CD4-positive, alpha-beta T cell treated with Interleukin-15 for 4 hours (primary cell): ENCODE results near the gene PCSK5.
"Not testable (repeated sequence)": the region's sequence is repeated elsewhere in the genome, so short reads cannot be mapped to it uniquely, and the experiment has no call there.

Experiments
- DNase-seq: peaks from one replicate; pipeline ENCODE4 v3.0.0-alpha.2; 2020; ENCODE audit warnings: low spot score

Gene PCSK5

DNA sequence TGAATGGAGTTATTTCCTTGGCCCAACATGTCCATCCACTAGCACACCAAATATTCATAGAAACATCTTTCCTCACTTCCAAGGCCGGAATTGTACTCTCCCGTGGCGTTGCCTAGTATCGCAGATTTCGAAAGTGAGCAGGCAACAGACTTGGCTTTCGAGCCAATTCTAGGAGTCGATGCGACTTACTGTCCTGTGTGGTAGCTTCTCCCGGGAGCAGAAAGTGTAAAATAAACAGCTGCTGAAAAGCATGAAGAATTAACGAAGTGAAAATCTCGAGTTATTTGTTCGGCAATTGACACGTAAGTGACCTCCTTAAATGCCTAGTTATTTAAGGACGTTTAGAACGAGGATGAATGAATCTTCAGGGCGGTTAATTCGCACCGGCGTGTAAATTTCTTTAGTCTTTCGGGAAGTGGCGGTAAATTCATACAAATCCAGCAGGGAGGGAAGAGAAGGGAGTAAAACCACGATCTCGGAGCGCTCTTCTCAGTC, 449 bp upstream of the PCSK5 start:
- DNase-seq: peak; percentile 14

DNA sequence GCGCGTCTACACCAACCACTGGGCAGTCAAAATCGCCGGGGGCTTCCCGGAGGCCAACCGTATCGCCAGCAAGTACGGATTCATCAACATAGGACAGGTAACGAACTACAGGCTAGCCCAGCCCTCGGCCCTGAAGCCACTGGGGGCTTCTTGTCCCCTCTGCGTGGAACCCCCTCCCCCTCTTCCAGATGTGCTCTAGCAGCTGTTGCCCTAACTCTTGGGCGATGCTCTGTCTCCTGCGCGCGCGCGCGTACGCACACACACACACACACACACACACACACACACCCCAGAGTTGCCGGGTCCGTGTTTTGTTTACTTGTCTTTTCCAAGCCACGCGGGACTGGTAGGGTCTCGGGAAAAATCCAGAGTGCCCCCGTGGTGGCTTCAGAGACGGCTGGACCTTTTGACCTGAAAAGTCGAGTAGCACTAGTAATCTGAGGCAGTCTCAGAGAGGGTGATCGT, 836 bp downstream of the PCSK5 start:
- peak; percentile 11 for DNase-seq

DNA sequence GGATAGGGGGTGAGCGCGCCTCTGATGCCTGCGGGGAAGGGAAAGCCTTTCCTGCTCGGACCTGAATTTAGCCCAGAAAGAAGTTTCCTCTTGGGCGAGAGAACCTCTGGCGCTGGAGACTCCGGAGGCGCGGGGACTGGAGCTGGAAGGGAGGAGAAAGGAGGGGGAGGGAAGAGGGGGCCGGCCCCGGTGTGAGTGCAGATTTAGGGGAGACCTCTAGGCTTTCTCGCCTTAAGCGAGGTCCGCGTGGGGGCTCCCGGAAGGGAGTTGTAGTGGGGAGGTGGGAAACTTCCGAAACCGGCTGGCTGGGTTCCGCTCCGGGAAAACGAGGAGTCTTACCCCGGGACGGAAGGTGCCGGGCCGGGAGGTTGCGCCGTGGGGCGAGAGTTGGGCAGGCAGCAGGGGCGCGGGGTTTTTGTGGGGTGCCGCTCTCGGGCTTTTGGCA, 1.3 kb downstream of the PCSK5 start:
- no peak for DNase-seq

DNA sequence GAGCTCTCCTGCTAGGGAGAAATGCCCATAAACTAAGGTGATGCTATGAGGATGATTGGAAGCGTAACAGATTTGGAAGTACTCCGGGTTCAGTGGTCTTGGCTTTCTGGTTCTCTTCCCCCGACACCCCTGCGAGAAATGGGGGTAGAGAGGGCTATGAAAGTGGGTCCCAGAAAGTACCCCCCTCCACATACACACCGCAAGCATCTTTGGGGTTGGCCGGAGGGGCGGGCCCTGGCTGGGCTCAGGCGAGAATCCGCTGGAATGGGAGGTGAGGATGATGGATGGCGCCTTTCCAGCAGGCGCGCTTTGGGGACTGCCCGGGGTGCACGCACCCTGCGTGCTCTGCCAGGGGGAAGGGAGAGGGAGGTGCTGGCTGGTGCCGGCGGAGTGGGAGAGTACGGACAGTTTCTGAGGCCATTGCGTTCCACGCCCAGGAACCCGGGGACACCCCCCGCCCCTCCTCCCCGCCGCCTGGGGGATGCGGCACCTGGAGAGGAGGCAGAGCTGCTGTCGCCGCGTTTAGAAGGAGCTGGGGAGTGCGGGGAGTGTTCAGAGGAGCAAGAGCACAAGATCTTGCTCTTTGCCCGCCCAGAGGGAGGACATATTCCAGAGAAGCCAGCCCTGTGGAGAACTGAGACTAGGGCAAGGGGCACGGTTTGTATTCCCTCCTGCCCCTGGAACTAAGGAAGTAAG, 1.9 kb downstream of the PCSK5 start:
- no peak for DNase-seq

DNA sequence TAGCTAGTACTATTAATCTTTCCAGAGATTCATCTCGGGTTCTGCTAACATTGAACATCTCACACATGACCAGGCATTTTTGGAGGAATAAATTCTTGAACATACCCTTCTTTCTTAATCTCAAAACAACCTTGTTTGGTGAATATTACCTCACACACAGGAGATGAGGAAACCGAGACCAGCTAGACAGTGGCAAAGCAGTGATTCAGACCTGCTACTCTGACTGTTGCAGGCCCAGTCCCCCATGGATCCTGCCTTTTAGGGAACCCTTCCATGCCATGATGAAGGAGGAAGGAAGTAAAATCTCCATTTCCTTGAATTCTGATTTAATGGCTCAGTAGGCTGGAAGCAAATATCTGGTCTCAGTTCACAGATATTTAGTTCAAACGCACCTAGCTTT, 2.6 kb downstream of the PCSK5 start:
- DNase-seq: no peak

DNA sequence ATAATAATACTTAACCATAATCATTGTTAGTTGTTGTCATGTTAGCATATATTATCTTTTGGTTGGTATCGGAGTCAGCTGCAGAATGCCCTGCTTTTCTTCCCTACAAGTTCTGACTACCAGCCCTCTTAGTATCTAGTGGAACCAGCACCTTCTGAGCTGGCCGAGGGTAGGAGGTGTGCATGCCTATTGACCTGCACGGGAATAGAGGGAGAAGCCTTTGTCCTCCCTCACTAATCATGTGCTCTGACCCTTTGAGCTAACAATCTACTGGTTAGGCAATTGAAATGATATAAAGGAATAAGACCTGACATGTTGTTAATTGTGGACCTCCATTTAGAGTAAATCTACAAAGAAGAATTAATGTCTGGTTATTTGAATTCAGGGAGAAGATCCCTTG, 4.1 kb downstream of the PCSK5 start:
- DNase-seq: no peak

DNA sequence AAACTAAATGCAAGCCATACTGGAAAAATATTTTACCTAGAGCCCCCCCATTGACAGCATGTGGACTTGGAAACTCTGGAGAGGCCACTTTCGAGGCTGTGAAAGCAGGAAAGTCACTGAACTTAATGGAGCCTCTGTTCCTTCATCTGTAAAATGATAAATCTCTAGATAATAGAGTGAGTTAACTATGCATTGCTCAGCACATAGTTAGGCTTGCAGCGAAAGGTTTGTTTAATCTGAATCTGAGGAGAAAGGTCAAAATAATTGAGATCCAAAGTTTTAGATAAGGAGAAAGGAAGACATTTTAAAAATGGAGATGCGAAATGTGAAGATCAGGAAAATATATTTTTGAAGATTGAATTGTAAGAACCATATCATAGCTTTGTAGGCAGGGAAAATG, 4.6 kb downstream of the PCSK5 start:
- DNase-seq: no peak

DNA sequence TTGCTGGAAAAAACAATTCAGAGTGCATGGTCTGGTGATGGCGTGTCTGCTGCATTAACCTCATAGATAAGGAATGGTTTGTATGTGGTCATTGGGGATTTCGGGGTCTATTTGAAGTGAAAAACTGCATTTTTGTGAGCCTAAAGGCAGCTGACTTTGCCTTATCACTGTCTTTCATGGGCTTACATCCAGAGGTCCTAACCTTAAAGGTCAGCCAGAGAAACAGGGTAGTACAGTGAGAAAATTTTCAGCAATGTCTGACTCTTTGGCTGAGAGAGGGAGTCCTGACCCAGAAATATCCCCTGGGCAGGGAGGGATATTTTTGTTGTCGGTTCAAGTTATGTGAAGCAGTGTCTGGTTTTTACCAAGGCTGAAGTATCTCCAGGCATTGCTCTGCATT, 5.7 kb downstream of the PCSK5 start:
- DNase-seq: no peak

DNA sequence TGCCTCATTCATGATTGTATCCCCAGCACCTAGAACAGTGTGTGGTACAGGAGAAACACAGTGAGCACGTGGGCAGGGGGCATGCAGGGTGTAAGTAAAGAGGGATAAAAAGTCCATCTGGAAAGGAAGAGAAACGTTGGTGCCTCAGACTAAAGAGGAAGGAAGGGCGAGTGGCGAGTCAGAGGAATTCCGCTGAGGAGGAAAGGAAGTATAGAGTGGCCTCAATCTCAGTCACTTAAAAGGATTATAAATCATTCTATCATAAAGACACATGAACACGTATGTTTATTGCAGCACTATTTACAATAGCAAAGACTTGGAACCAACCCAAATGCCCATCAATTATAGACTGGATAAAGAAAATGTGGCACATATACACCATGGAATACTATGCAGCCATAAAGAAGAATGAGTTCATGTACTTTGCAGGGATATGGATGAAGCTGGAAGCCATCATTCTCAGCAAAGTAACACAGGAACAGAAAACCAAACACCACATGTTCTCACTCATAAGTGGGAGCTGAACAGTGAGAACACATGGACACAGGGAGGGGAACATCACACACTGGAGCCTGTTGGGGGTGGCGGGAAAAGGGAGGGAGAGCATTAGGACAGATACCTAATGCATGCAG, 10.5 kb downstream of the PCSK5 start:
- not testable (repeated sequence) for DNase-seq

DNA sequence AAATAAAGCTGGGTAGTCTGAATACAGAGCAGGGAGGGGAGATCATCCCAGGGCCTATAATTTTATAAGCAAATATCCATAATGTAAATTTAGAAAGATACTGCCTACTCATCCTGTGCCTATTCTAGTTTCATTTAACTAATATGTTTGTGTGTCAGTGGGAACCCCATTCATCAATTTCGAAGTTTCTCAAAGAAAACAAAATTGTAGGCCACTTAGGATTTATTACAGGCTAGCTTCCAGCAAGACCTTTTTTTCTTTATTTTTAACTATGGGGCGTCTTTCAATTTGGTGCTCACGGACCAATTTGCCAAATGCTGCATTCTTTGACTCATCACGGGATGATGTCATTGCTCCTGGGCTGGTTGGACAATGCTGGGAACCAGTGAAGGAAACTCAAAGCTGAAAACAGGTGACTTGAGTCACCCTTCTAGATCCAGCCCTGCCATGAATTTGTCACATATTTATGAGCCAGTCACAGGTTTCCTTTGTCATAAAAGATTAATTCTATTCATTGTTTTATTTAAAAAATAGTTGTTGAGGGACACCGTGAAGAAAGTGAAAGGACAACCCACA, 13.4 kb downstream of the PCSK5 start:
- no peak for DNase-seq

DNA sequence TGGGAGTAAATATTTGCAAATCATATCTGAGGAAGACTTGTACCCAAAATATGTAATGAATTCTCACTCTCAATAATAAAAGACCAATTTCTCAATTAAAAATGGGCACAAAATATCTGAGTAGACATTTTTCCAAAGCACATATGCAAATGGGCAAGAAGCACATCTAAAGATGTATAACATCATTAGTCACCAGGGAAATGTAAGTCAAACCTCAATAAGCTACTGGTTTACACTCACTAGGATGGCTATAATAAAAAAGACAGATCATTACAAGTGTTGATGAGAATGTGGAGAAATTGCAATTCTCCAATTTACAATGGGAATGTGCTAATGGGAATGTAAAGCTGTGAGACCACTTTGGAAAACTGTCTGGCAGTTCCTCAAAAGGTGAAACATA, 13.9 kb downstream of the PCSK5 start:
- no peak for DNase-seq

DNA sequence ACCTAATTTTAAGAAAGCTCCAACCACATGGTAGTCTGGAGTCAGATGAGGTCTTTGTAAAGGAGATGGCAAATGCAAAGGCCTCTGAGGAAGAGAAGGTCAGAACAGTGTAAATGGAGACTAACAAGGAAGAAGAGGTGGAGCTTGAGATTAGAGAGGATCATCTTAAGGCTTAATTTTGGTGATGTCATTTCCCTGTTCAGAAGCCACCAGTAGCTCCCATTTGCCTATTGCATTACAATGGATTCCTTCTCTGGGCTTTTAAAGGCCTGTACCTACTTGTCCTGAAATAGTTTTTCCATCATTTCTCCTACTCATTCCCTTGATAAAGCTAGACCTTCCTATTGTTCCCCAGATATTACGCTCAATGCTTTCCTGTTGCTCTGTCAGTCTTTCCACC, 16.1 kb downstream of the PCSK5 start:
- no peak for DNase-seq

DNA sequence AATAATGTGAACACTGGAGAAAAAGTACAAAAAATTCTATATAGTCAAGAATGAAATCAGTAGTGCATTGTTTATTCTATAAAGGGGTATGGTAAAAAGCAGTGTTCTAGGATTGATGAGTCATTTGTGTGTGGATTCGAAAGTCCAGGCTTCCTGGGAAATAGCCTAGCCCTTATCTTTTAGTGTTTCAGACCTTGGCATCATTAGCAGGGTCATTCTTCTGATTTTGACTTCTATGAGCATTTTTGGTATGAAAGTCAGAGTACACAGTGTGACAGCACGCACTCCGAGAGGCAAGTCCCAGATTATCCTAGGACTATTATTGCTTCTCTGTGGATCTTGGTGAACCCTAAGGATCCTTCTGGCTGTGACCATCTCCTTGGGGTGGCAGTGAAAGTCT, 16.9 kb downstream of the PCSK5 start:
- DNase-seq: no peak

DNA sequence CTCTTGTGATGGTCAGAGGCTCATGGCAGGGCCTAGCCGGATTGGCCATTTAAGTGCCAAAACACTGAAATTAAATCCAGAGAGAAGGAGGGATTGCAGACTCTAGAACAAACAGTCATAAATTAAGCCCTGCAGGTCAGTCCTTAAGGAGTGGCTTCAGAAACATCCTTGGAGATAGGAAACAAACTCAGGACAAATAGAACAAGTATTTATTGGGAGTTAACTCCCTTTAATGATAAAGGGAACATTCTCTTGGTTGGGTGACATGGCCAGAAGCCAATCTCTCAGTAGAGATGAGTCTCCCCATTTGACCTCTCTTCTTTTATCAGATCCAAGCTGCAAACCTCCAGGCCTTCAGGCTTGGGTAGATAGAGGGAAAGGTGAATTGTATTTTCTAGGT, 17.4 kb downstream of the PCSK5 start:
- no peak for DNase-seq

DNA sequence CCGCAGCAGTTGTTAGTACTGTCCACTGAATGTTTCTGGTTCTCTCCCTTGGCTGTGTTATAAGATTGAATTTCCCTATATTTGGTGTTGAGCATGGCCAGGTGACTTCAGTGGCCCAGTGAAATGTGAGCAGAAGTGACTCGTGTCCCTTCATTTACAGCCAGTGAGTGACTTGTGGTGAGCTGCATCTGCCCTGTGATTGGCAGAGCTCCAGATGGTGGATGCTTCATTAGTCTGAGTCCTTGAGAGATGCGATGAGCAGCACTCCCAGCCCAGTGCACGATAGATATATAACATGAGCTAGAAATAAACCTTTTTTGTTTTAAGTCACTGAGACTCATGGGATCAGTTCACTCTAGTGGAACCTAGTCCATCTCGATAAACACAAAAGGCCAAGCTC, 19.3 kb downstream of the PCSK5 start:
- DNase-seq: no peak

DNA sequence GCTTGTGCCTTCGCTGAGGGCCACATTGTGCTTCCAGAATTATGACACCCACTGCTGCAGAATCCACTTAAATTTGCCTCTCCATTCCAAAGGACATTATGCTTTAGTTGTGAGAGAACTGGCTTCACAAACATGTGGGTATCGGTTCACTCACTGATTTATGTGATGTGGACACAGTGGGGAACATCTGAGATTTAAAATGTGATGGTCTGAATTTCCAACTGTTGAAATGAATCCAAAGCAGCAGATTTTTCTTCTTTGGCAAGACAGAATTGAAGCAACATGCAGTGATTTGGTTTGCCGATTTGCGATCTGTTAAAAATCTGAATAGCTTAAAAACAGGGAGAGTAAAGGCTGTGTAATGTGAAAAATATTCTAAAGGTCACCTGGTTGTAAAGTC, 20.3 kb downstream of the PCSK5 start:
- no peak for DNase-seq

DNA sequence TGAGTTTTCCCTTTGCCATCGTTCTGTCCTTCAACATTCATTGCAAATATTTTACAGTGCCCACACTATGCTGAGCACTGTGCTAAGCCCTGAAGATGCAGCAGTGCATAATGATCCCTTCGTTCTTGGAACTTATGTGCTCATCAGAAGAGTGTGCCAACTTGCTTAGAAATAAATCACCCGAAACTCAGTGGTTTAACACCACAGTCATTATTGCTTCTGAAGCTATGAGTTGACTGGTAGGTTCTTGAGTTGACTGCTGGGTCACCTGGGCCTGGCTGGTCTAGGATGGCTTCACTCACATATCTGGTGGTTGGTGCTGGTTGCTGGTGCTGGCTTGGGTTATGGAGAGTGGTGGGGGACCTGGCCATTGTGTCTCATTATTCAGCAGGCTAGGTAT, 20.9 kb downstream of the PCSK5 start:
- DNase-seq: no peak

DNA sequence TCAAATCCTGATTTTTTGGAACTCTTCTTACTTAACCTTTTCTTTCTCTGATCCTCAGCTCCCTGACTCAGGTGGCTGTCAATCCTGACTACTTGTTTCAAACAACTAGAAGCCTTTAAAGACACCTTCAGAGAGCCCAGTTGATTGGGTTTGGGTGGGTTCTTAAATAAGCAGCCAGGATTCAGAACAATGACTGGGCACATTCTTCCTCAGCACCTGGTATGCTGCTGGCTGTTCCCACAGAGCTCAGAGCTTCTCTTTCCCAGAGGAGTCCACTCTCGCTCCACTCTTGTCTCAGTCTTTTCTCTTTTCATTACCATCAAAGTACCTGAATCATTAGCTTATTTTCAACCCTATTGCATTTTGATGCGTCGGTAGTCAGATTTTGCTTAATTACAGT, 22.5 kb downstream of the PCSK5 start:
- DNase-seq: no peak

DNA sequence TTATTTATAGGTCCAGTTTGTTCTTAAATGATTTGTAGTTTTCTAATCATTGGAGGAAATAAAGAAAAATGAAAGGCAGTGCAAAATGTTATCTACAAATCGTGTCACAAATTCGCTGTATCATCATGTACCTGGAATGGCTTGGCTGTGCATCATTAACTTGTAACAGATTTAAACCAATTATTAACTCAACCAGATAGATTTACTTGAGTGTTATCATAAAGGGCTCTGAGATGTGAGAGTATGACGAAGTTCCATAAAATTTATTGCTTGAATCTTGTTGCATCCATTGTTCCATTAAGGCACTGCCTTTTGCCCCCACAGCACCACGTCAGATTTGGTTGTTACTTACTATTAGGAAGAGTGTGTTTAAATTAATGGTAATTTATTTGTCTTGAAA, 23.5 kb downstream of the PCSK5 start:
- no peak for DNase-seq

DNA sequence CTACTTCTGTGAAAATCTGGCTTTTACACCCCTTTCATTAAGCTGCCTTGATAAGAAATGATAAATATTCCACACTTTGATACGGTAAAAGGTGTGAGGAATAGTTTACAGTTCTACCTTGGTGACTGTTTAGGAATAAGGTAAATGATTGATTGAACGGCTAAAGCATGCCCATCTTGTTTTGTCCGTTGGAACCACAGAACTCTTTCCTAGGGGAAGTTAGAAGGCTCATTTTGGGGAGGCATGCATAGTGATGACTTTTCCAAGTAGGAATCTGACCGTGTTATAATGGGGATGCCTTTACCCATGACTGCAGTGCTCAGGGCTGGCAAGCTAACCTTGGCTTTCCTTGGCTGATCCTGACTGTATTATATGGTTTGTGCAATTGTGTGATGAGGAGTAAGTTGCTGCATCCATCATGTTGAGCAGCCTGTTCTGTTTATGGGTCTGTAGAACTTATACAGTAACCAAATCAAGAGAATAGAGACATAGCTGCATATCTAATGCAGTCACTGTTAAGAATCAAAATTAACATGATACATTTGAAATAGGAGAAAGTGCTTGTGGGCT, 24.5 kb downstream of the PCSK5 start:
- no peak for DNase-seq

DNA sequence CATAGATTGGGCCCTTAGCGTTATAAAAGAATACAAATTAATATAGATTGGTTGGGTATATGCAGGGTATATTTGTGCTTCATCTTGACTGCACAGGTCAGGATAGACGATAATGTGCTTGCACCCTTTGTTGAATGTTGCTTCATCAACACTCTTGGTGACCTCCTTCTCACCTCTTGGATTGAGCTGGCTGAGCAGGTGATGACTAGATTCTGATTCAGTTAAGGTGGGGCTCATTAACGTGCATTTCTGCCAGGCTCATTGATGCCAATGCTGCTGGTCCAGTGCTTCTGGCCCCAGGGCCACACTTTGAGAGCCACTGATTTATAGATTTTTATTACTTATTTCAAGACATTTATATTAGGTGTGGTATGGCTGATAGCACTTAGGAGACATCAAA, 27.7 kb downstream of the PCSK5 start:
- no peak for DNase-seq

DNA sequence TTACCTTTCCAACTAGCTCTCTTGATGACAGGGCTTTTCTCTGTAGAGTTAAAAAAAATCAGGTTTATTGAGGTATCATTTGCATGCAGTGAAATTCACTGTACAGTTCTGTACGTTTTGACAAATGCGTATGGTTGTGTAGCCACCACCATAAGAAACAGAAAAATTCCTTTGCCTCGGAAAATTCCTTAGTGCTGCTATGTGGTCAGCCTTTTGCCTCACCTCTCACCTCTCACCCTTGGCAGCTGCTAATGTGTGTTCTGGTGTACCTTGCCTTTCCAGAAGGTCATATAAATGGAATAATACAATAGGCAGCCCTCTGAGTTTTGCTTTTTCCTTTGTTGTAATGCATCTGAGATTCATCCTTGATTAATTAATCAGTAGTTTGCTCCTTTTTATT, 28.4 kb downstream of the PCSK5 start:
- no peak for DNase-seq
